SH-SY5Y (cell line): ENCODE results near the gene LAMP2.

Experiments
- GATA2 ChIP-seq: IDR thresholded peaks from 2 replicates; pipeline ENCODE4 v1.6.1; 2011; ENCODE audit warnings: mild to moderate bottlenecking, low read depth, low read length
- GATA3 ChIP-seq: IDR thresholded peaks from 2 replicates; pipeline ENCODE4 v1.6.1; 2011; ENCODE audit warnings: low read depth, mild to moderate bottlenecking, low read length, moderate library complexity

Gene LAMP2

GRCh38 chrX:120408168-120408567 is 60.9 kb downstream of the LAMP2 start:
- TF ChIP-seq GATA3 (no peak), GATA2 (no peak)

GRCh38 chrX:120406638-120407037 is 62.5 kb downstream of the LAMP2 start:
- TF ChIP-seq GATA2 (no peak), GATA3 (no peak)

- TF ChIP-seq GATA3 (no peak), GATA2 (no peak)
Observed at GRCh38 chrX:120402369-120402768, 66.7 kb downstream of the LAMP2 start.

GRCh38 chrX:120401301-120401700 is 67.8 kb downstream of the LAMP2 start:
- TF ChIP-seq GATA3, result no peak
- TF ChIP-seq GATA2, result no peak

- no peak for TF ChIP-seq GATA3
- TF ChIP-seq GATA2, result no peak
Observed at GRCh38 chrX:120380699-120381098, 88.4 kb downstream of the LAMP2 start.

- TF ChIP-seq GATA2, result no peak
- TF ChIP-seq GATA3, result no peak
Observed at GRCh38 chrX:120379937-120380681, 89.0 kb downstream of the LAMP2 start.

- TF ChIP-seq GATA2, result no peak
- TF ChIP-seq GATA3, result no peak
Observed at GRCh38 chrX:120378570-120378969, 90.5 kb downstream of the LAMP2 start.
